T-helper 1 cell treated with Interleukin-12 subunit alpha and Interleukin-12 subunit beta and Interleukin-4 antibody, amounts not matched to agents 30 ng/mL and 1 ng/mL, for 36 hours (primary cell): ENCODE measurements around the gene CEP104. TPM values are rescaled to one million over a fixed set of nuclear protein-coding genes. Genes with fewer than 3 reads are reported as not detected.

Source experiments
- intact Hi-C: fragments of 100-400 bp; cut with micrococcal nuclease; formaldehyde crosslinking; loops from one replicate; pipeline ENCODE4 v1.15.1; 2024
- total RNA-seq: library from RNA; stranded (reverse); gene quantifications from 2 replicates; pipeline ENCODE4 v1.2.3, GENCODE V29; 2022

The CEP104 gene
- total RNA-seq, 1 donor from 2014 or later: 65.0 TPM

DNA sequence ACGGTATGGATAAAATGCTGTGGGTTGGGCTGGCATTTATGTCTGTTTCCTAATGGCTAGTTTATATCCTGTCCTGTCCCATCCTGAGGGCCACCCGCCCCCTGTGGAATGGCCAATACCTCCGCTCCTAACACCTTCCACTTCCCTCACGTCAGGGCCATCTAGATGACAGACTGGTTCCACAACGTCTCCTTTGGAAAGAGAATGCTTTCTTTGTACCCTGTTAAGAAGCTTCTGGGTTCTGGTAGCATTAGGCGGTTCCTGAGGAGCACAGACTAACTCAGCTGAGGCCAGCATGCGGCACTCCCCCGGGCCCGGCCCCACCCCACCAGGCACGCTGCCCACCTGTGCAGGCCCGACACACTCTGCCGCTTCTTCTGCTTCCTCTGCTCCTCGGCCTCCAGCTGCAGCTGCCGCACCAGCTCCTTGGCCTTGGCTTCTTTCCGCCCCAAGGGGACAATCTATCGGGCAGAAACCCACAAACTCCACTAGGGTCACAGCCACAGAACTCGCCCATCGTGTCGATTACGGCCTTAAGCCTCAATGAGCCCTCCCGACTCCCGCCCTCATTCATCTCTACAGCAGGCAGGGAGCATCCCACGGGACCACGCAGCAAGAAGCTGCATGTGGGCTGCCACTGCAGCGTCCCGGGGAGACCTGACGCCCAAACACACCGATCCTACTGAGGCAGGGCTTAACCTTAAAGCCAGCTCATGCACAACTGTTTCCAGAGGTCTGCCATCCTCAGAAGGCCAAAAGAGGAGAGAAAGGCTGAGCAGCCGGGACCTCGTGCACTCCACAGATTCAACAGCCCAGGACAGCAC is 73.1 kb downstream of the CEP104 start:
- intact Hi-C loops: no loop called here

DNA sequence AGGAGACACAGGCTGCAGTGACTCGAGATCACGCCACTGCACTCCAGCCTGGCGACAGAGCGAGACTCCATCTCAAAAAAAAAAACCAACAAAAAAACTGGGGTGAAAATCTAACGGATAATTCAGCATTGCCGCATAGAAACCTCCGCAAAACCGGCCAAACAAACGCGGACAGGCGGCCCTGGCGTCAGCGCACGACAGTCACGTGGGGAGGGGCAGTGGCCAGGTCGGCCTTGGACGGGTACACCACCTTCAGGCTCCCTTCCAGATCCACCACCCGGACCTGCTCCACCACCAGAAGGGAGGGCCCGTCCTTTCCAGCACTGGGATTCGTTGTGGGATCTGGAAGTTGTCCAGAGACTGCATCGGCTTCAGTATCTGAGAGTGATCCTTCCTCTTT is 76.1 kb downstream of the CEP104 start:
- intact Hi-C loops: no loop called here

DNA sequence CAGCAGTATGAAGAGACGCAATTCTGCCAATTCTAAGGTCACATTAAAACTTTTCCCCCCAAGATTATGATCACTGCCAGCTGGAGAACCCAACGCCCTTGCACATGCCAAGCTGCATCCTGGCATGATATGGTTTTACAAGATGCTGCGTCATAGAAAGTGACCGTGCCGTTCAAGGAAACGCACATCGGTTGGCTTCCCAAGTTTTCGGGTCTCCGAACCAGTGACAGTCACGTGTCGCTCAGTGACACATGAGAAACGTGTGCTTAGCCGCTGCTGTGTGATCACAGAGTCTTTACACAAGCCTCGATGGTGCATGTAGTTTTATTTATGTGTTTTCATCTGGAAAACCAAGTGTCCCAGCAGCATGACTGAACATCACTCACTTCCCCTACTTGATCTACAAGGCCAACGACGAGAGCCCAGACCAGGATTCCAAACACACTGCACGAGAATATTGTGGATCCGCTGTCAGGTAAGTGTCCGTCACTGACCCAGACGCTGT is 77.0 kb downstream of the CEP104 start:
- intact Hi-C loops: no loop called here

DNA sequence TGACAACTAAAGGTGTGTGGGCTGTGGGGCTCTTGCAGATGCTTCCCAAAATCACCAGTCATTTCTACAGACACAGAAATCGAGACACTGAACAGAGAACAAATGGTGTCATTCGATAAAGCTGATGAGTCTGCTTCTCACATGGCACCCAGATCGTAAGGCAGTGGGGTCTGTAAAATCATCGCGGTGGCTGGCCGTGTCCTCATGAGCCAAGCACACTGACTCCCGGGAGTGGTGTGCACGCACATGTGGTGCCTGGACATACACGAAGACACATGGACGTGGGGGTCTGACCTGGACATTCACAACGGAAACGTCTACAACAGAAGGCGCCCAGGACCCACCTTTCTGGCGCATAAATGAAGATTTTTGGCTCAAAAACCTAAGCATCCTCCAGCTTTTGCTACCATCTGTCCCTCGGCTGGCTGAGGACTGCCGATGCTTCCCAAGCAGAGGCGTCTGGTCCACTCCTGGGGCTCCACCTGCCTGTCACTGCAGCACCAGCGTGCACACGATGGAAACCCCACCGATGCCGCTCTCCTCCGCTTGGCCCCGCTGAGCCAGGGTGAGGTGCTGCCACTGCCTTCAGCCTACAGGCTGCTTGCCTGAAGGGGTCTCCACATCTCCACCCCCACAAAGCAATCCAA is 77.6 kb downstream of the CEP104 start:
- intact Hi-C loops: no loop called here

DNA sequence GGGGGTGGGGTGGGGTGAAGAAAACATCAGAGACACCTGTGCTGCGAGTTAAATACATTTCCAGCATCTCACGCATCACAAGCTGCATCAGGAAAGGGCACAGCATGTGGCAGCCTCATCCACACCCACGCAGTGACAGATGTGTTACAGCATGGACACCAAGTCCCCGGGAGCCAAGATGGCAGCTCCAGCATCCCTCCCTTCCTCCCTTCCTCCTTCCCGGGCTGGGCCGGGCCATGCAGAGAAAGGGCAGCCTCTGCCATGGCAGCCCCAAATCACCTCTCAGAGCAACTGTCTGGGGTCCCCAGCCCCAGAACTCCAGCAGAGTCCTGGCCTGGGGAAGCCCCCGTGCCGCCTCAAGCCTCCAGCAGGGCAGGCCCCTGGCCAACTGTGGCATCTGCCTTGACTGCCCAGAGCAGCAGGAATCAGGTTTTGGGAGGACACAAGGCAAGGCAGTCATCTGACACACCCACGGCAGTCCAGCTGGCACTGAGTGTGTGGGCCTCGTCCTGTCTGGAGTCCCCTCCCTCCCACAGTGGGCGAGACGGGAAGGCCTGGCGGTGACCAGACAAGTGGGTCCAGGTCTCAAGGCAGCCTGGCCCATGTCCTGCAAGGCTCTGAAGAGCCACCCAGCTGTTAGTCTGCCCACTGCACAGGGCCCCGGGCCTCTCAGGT is 78.3 kb downstream of the CEP104 start:
- intact Hi-C loops: no loop called here

DNA sequence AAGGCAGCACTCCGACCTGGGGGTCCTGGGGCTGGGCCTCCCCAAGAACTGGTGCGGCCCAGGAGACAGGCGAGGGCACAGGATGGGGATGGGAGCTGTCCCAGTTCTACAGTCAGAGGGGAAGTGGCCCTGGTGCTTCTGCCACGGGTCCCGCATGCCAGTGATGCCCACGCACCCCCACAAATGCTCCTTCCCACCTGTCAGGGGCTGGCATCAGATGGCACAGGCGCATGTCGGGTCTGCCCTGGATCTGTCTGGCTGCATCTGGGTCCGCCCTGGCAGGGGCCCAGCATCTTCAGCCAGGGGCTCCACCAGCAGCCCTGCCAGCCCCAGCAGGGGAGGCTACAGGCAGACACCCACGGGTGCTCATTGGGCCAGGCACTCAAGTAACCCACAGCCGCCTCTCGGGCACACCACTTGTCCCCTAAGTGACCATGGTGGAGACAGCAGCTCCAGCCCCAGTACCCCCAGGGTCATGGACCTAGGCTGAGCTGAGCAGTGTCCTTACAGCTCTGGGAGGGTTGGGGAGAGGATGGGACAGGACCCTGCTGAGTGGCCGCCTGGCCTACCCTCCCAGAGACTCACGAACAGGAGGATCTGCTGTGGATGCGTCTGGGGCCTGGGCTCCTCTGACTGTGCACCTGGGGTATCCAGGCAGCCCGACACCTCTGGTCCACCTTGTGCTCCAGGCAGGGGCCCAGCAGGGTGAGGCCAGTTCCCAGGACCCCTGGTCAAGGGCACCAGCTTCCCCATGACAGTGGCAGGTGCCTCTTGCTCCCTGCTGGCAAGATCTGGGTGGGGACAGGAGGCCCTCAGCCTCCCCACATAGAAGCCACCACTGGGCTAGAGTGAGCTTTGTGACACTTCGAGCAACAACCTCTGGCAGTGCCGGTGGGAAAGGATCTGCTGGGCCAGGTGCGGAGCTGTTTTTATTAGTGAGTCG is 79.1 kb downstream of the CEP104 start:
- intact Hi-C loops: no loop called here

DNA sequence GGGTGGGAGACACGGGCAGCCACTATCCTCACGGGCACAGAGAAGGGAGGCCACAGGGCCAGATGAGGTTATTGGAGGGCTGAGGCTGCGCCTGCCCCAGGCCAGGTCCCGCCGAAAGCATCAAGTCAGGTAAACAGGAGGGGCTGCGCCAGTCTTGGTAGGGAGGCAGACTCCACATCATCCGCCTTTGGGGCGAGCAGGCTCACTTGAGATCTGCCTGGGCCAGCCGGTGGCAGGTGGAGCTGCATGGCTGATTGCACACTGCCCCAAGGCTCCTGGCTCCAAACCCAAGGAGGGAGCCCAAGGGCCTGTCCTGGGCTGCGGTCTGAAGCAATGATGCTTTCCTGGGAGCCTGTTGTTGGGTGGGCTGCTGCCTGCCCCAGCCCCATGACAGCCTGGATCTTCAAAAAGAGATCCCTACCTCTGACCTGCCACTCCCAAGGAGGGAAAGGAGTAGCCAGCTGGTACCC is 79.9 kb downstream of the CEP104 start:
- intact Hi-C loops: no loop called here

DNA sequence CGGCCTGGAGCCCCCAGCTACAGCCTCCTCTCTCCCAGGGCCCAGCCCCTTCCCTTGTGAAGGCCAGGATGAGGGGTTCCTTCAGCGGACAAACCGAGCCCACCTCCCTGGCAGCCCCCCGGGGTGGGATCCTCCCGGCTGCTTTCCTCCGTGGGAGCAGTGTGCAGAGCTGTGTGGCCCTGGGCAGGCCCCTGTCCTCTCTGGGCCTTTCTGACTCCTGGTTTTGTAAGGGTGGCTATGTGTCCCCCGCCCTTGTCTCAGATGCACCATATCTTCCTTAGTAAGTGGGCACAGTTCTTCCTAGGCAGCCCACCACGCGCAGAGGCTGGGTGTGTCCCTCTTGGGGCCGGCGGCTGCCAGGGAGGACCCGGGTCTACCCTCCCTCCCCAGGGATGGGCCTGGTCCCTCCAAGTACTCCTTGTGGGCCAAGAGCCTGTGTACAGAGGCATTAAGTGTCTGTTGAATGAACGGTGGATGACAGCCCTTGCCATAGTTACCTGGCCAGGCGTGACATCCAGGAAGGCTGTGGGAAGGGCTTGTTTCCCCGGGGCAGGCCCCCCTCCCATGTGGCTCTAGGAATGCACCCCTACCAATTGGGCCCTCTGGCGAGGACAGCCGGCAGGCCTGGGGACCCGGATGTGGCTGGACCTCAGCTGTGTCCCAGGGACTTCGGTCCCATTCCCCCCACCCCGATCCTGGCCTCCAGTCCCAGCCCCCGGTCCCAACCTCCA is 80.6 kb downstream of the CEP104 start:
- intact Hi-C loops: loop anchor here (1.0 kb wide), 2 partner anchors 20 to 25 kb away; partner anchors contain the start of gene LRRC47

DNA sequence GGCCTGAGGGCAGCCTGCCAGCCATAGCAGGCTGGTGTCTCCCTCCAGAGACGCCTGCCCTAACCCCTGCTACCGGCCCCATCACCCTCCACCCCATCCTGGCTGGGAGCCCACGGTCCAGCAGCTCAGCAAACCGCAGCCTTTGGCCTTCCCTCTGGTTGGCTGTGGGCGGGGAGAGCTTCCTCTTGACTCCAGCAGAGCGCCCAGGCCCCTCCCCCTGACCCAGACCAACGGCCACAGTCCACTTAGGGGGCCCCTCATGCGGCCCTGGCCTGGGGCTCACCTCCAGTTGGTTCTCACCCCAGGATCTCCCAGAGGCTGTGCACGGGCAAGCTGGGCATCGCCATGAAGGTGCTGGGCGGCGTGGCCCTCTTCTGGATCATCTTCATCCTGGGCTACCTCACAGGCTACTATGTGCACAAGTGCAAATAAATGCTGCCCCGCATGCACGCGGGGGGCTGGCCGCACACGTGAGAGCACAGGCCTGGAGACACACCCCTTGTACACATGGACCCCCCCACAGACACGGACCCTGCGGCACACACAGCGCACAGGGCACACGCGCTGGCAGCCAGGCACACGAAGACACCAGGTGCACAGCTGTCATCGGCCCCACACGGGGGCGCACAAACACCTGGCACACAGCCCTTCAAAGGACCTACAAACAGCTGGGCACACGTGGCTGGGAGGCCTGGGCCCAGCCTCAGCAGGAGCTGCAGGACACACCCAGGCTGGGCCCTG is 81.4 kb downstream of the CEP104 start:
- intact Hi-C loops: loop anchor here (1.0 kb wide), 2 partner anchors 21 to 26 kb away; partner anchors contain the start of gene LRRC47

DNA sequence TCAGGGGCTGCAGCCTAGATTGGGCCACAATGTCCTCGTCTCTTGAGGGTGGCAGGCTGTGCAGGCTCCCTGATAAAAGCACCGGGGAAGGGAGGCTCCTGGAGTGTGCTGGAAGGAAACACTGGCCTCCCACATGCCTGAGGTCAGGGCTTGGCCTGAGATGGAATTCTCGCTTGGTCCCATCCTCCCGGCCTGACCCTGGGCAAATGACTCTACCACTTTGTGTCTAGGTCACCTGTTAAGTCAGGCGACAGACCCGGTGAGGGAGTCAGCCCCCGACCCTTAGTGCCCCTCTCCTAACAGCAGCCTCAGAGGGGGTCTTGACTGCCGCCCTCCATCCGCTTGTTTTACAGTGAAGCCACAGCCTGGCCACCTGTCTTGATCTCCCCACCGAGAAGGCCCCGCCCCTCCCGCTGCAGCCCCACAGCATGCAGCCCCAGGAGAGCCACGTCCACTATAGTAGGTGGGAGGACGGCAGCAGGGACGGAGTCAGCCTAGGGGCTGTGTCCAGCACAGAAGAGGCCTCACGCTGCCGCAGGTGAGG is 82.0 kb downstream of the CEP104 start:
- intact Hi-C loops: no loop called here

DNA sequence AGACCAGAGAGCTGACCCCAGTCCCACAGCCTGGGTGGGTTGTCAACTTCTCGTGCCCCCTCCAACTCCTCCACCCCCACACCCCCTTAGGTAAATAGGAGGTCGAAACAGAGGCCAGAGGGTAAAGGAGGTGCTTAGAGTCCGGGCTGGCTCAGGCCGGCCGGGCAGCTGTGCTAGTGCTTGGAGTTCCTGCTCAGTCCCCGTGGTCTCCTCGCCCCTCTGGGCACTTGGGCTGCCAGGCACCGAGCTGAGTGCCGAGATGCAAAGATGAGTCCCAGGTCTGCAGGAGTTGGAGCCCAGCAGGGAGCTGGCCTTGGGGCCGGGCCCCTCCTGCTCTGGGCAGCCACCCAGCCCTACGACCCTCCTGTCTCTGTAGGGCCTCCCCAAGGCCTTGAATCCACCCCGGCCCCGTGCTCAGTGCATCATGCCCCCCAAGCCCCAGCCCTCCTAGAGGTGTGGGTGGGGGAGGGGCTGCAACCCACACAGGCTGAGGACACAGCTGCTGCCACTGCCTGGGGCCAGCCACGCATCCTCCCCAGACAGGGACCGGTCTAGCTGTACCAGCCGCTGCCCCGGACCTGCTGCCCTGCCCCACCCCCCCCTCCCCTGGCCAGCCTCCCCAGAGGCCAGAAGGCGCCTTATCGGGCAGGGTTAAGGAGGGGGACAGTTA is 82.6 kb downstream of the CEP104 start:
- intact Hi-C loops: no loop called here

DNA sequence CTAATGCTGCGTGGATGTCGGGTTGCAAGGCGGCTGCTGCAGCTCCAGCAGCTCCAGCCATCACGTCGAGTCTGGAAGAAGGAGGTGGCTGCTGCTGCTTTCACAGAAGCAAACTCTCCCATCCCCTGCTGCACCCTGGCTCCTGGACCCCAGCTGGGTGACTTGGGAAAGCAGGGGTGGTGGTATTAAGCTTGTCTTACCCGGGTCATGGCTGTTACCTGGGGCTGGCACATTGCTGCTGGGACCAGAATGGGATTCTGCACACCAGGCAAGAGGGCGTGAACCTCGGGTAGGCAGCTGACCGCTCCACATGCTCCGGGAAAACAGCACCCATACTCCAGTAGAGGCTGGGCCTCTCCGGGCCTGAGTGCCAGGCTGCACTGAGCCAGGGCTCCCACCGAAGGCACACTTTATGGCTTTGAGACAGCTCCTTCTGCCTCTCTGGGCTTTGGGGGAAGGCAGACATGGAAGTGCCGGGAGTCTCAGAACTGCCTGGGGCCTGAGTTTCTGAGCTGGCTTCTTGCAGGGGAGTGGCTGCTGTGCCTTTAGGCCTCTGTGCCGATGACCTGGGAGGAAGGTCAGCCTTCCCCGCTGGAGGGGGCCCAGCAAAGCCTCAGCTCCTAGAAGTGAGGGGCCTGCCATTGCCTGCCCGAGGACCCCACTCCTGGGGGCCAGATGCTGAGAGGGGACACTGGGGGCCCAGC is 83.3 kb downstream of the CEP104 start:
- intact Hi-C loops: loop anchor here (2.0 kb wide), 1 partner anchor 149 kb away; the partner anchor contains the start of gene TPRG1L

DNA sequence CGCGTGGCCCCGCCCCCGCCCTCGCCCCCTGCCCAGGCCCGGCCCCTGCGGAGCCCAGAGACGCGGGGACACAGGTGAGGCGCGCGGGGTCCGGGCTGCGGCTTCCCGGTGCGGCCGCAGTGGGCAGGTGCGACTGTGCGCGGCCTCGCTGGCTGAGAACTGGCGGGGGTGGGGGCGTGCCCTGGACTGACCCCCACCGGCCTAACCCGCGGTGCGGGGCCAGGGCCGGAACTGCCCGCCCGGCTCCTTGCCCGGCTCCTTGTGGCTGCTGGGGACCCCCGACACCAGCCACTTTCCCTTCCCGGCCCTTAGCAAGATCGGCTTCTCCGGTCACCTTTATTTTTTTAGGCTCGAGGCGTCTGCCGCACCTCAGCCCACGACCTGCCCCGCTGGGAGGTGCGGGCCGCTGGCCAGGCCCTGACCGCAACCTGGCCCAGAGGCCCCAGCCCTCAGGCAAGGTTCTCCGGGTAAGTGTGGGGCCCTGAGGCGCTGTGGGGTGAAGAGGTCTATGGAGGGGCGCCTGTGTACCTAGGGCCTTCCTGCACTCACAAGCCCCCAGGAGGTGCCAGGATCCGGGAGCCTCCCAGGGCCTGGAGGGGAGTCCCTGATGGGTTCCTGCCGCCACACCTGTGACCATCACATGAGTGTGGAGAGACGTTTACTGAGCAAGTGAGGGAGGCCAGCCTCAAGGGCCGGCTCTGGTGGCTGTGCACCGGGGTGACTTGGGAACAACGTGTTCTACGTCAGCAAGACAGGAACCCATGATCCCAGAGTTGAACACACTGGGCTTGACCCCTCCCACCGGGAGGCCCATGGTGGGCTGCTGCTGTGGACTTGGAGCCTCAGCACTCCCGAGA is 84.1 kb downstream of the CEP104 start, which contains the start of gene SMIM1:
Gene SMIM1, plus strand, starts transcription at position 35 of the 857 bp plus-strand sequence. CDS start 2,625 bp downstream, outside the sequence.
- intact Hi-C loops: loop anchor here (1.0 to 2.0 kb wide), 6 partner anchors 23 to 148 kb away; partner anchors contain the start of genes C1orf174, CEP104, DFFB and LRRC47

DNA sequence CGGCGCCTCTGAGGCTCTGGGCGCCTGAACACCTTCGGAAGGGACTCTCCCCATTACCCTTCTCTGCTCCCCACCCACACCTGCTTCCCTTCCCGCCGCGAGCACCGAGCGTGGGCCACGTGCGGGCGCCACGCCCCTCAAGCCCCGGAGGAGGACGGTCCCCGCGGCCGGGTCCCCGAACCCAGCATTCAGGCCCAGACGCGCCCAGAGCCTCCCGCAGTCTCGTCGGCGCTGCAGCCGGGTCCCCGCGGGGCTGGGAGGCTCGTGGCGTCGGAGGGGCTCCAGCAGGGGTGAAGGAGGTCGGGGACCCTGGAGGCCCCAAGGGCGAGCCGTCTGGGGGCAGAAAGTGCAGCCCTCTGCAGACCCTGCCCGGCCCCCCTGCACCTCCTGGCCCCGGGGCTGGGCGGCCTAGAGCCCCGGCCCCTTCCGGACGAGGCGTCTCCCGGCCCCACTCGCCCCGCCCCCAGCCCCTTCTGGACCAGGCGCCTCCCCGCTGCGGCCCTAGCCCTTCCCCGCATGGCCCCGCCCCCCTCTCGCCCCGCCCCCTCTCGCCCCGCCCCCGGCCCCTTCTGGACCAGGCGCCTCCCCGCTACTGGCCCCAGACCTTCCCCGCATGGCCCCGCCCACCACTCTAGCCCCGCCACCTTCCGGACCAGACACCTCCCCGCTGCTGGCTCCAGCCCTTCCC is 84.8 kb downstream of the CEP104 start:
- intact Hi-C loops: loop anchor here (1.0 to 2.0 kb wide), 6 partner anchors 24 to 147 kb away; partner anchors contain the start of genes C1orf174, CEP104, DFFB and LRRC47
